HEK293T (cell line): ENCODE results near the gene ZNF778.

Source experiments
- CTCF ChIA-PET: fragments of 350-600 bp; formaldehyde crosslinking; extraction: SDS; loops from one replicate; lab custom pipeline; 2021; ENCODE audit warnings: antibody characterized with exemption, inconsistent platforms; lab: Yijun Ruan, JAX
- POLR2A ChIA-PET: fragments of 350-600 bp; formaldehyde crosslinking; extraction: SDS; loops from one replicate; lab custom pipeline; 2020; ENCODE audit warnings: antibody characterized with exemption, inconsistent platforms; lab: Yijun Ruan, JAX
- DNase-seq: peaks from one replicate; pipeline ENCODE4 v3.0.0; 2012; ENCODE audit warnings: mixed read lengths; ENCODE audit errors: extremely low spot score
- ARNT ChIP-seq: fragments of 450-650 bp; IDR thresholded peaks from 2 replicates; pipeline ENCODE4 v1.6.1; 2017; ENCODE audit warnings: mild to moderate bottlenecking
- BHLHE40 ChIP-seq: fragments of 450-650 bp; IDR thresholded peaks from 2 replicates; pipeline ENCODE4 v1.6.1; 2016; ENCODE audit warnings: mild to moderate bottlenecking, moderate library complexity, borderline replicate concordance
- CTBP1 ChIP-seq: fragments of 450-650 bp; IDR thresholded peaks from 2 replicates; pipeline ENCODE4 v1.6.1; 2016; ENCODE audit warnings: borderline replicate concordance
- ELF4 ChIP-seq: fragments of 450-650 bp; IDR thresholded peaks from 2 replicates; pipeline ENCODE4 v1.6.1; 2017; ENCODE audit warnings: antibody characterized with exemption
- FOXA1 ChIP-seq: fragments of 450-650 bp; IDR thresholded peaks from 2 replicates; pipeline ENCODE4 v1.6.1; 2016; ENCODE audit warnings: mild to moderate bottlenecking
- FOXK2 ChIP-seq: fragments of 450-650 bp; IDR thresholded peaks from 2 replicates; pipeline ENCODE4 v1.6.1; 2016; ENCODE audit warnings: mild to moderate bottlenecking
- FOXM1 ChIP-seq: fragments of 450-650 bp; IDR thresholded peaks from 2 replicates; pipeline ENCODE4 v1.6.1; 2017; ENCODE audit warnings: mild to moderate bottlenecking, borderline replicate concordance
- HDGF ChIP-seq: fragments of 450-650 bp; IDR thresholded peaks from 2 replicates; pipeline ENCODE4 v1.6.1; 2017; ENCODE audit warnings: antibody characterized with exemption, borderline replicate concordance
- L3MBTL2 ChIP-seq: fragments of 450-650 bp; conservative IDR thresholded peaks from 2 replicates; pipeline ENCODE4 v1.6.1; 2016; ENCODE audit warnings: mild to moderate bottlenecking
- LEF1 ChIP-seq: fragments of 450-650 bp; IDR thresholded peaks from 2 replicates; pipeline ENCODE4 v1.6.1; 2017; ENCODE audit warnings: mild to moderate bottlenecking, borderline replicate concordance
- NFRKB ChIP-seq: fragments of 450-650 bp; IDR thresholded peaks from 2 replicates; pipeline ENCODE4 v1.6.1; 2016; ENCODE audit warnings: mild to moderate bottlenecking, moderate library complexity
- SP1 ChIP-seq: fragments of 450-650 bp; IDR thresholded peaks from 2 replicates; pipeline ENCODE4 v1.6.1; 2017
- SUZ12 ChIP-seq: fragments of 450-650 bp; IDR thresholded peaks from 2 replicates; pipeline ENCODE4 v1.6.1; 2016; ENCODE audit warnings: mild to moderate bottlenecking
- TARDBP ChIP-seq: fragments of 450-650 bp; IDR thresholded peaks from 2 replicates; pipeline ENCODE4 v1.6.1; 2016
- ZNF384 ChIP-seq: fragments of 450-650 bp; IDR thresholded peaks from 2 replicates; pipeline ENCODE4 v1.6.1; 2016
- TF ChIP-seq, protein P1 (sequence below): fragments of 450-650 bp; IDR thresholded peaks from 2 replicates; pipeline ENCODE4 v1.6.1; 2016

ZNF778 gene

GRCh38 chr16:89178453-89179147, 38.9 kb upstream of the ZNF778 start:
- POLR2A ChIA-PET = no interaction called here
- CTCF ChIA-PET = interaction anchor here (0.6 kb wide), 1 partner anchor 503 kb away, joined by 3 read pairs; no protein-coding TSS in a partner anchor
- no peak for DNase-seq
- no peak for TF ChIP-seq ZNF384
- no peak for TF ChIP-seq HDGF
- TF ChIP-seq, protein P1, sequence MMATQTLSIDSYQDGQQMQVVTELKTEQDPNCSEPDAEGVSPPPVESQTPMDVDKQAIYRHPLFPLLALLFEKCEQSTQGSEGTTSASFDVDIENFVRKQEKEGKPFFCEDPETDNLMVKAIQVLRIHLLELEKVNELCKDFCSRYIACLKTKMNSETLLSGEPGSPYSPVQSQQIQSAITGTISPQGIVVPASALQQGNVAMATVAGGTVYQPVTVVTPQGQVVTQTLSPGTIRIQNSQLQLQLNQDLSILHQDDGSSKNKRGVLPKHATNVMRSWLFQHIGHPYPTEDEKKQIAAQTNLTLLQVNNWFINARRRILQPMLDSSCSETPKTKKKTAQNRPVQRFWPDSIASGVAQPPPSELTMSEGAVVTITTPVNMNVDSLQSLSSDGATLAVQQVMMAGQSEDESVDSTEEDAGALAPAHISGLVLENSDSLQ = no peak
- TF ChIP-seq LEF1 = no peak

DNA sequence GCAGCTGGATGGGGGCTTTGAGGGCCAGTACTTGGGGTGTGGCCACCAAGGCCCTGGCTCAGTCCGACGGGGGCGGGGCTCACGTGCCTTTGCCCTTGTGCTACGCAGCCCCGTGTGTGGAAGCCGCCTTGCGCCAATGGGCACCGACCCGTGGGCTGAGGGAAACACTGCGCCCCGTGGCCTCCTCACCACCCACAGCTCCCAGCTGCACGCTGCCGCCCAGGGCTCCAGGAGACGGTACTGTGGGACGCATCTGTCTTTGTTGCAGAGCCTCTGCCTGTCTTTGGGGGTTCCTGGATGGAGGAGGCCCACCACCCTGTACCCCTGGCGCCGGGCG, 38.4 kb upstream of the ZNF778 start:
- no peak for TF ChIP-seq SP1
- CTCF ChIA-PET = no interaction called here
- POLR2A ChIA-PET = interaction anchor here (1.0 kb wide), 1 partner anchor 366 kb away, joined by 3 read pairs; no protein-coding TSS in a partner anchor
- DNase-seq = no peak

DNA sequence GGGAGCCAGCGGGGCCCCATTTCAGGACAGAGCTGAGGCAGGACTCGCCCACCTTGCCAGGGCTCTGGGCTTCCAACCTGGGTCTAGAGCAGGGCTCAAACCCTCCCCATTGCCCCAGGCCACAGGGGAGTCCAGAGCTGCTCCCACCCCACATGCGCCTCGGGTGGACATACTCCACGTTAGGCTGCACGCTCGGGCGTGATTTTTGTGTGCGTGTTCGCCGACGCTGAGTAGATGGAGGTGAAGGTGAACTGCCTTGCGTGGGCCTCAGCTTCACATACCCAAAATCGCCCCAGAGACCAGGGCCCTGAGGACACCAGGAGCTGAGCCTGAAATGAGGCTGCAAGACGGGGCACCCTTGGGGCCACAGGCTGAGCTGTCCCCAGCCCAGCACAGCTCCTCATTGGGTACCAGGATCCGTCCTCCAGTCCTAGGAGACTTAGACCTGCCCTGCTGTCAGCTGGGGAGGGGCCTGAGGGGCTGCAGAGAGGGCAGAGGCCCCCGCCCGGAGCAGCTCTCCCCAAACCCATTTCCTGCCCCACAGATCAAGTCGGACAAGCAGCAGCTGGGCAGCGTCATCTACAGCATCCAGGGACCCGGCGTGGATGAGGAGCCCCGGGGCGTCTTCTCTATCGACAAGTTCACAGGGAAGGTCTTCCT, 37.7 kb upstream of the ZNF778 start:
- CTCF ChIA-PET = no interaction called here
- no peak for DNase-seq

DNA sequence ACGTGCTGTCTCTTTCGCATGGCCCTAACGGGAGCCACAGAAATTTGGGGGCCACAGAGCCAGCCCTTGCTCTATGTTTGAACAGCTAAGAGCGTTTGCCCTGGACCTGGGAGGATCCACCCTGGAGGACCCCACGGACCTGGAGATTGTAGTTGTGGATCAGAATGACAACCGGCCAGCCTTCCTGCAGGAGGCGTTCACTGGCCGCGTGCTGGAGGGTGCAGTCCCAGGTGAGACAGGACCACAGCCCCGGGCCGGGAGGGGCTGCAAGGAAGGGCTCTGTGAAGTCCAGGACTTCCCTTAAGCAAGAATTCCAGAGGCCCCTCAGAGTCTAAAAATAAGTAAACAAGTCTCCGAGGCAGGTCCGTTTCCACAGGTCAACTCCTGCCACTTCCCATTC, 34.0 kb upstream of the ZNF778 start:
- CTCF ChIA-PET = no interaction called here
- DNase-seq = no peak
- TF ChIP-seq, protein P1 = no peak
- TF ChIP-seq FOXA1 (no peak), CTBP1 (no peak), HDGF (no peak), TARDBP (no peak), L3MBTL2 (no peak), ZNF384 (no peak), ELF4 (no peak), SUZ12 (no peak)
- POLR2A ChIA-PET = no interaction called here

More for the DNA sequence above, 37.7 kb upstream of the ZNF778 start:
- TF ChIP-seq SP1 (no peak), HDGF (no peak), BHLHE40 (no peak), ZNF384 (no peak), NFRKB (no peak), FOXM1 (no peak), LEF1 (no peak), TARDBP (no peak), FOXA1 (no peak), SUZ12 (no peak)
- TF ChIP-seq, protein P1 = no peak
- POLR2A ChIA-PET = interaction anchor here (1.0 kb wide), 1 partner anchor 367 kb away, joined by 3 read pairs; no protein-coding TSS in a partner anchor

DNA sequence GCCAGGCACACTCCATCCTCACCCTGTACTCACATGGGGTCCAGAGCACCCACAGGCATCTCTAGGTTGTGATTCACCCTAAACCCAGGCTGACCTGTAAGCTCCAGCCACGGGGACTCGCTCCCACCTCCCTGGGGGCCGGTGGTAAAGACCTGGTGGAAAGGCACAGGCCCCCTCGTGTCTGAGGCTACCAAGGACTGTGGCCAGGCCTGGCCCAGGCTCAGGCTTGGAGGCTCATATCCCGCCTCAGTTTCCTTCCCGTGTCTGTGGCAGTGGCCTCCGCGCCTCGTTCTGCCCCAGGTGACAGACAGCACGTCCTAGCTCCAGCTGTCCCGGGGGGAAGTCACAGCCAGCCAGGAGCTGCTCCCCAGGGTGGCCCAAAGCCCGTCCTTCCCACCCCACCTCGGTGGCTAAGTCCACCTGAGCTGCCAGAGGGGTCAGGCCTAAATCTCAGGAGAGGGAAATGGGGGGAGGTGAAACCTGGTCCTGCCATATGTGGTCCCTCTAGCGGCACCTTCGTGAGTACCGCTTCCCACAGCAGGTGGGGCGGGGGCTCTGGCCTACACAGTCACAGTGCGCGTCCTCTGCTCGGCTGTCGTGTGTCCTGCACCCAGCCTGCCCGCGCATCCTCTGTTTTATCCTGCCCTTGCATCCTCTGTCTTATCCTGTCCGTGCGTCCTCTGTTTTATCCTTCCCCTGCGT, 33.4 kb upstream of the ZNF778 start:
- POLR2A ChIA-PET = no interaction called here
- CTCF ChIA-PET = no interaction called here
- DNase-seq = no peak
- TF ChIP-seq FOXA1 (no peak), FOXK2 (no peak), SP1 (no peak), CTBP1 (no peak), ZNF384 (no peak), SUZ12 (no peak), ELF4 (no peak), FOXM1 (no peak), HDGF (no peak)

DNA sequence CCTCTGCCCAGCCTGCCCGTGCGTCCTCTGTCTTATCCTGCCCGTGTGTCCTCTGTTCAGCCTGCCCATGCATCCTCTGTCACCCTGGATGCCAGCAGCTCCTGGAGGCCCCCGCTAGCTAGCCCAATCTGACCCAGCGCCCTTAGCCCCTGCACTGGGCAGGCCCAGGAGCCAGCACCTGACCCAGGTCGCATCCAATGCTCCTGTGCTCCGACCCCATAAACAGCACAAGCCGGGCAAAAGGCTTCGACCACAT, 32.9 kb upstream of the ZNF778 start:
- no peak for DNase-seq
- ChIA-PET CTCF (no interaction called here), POLR2A (no interaction called here)
- no peak for TF ChIP-seq ZNF384
- TF ChIP-seq FOXA1 = no peak
- TF ChIP-seq HDGF = no peak
- no peak for TF ChIP-seq BHLHE40
- TF ChIP-seq FOXM1 = no peak
- TF ChIP-seq CTBP1 = no peak
- TF ChIP-seq SUZ12 = no peak
- no peak for TF ChIP-seq FOXK2
- TF ChIP-seq LEF1 = no peak
- TF ChIP-seq ARNT = no peak
- TF ChIP-seq L3MBTL2 = no peak
- no peak for TF ChIP-seq TARDBP
- TF ChIP-seq, protein P1 = no peak
- no peak for TF ChIP-seq NFRKB
- no peak for TF ChIP-seq ELF4
- TF ChIP-seq SP1 = no peak
